Heart left ventricle (tissue), 13 donors: ENCODE data around the gene THPO.

Experiments
- POLR2A ChIP-seq, 2 donors: fragments of 450-650 bp; IDR thresholded peaks; one replicate each; pipeline ENCODE4 v1.6.1; 2017; ENCODE audit warnings: antibody characterized with exemption in 2 of 2, mild to moderate bottlenecking in 2 of 2, moderate library complexity in 2 of 2
- TF ChIP-seq, protein P1 (sequence below), 12 donors: fragments of 200-600 bp; sonication (generic) in 4 of 12; IDR thresholded peaks; one replicate each; pipeline versions ENCODE4 v1.5.0 to v1.8.0; 2018 to 2022; ENCODE audit warnings: antibody characterized with exemption in 12 of 12, mild to moderate bottlenecking in 5 of 12
- donor health status: ischemic (EF 13 %, LVEDD 7.1; RV severe dilation, severe dysfunction).
- donor health status: DM: no; HTN: yes; CAD: no.
- donor health status: DM: no; HTN: no; CAD: no.
- donor health status: ischemic (EF 25% LVEDD 6.9; RV normal size, moderate dysfunction).
- donor health status: ischemic (EF 25% LVEDD 5.7; RV mildly dilated, moderate dysfunction).
- donor health status: ischemic (EF 35%, LVEDD 5.7; RV mildly dilated, moderate dysfunction).
- donor health status: nonischemic (EF 11% LVEDD 7.7; RV severe dilation, severe dysfunction).
- donor health status: DM: yes; HTN: yes; CAD: no.
- donor health status: PGD.
- donor health status: ischemic (EF 29% LVEDD 5.4; RV normal size, mild dysfunction).
- donor health status: nonischemic (EF 23%, LVEDD 6.1; RV moderate dilation, normal function).

- no peak for TF ChIP-seq POLR2A (IDR thresholded peaks at IDR 0.05)
- TF ChIP-seq, protein P1, sequence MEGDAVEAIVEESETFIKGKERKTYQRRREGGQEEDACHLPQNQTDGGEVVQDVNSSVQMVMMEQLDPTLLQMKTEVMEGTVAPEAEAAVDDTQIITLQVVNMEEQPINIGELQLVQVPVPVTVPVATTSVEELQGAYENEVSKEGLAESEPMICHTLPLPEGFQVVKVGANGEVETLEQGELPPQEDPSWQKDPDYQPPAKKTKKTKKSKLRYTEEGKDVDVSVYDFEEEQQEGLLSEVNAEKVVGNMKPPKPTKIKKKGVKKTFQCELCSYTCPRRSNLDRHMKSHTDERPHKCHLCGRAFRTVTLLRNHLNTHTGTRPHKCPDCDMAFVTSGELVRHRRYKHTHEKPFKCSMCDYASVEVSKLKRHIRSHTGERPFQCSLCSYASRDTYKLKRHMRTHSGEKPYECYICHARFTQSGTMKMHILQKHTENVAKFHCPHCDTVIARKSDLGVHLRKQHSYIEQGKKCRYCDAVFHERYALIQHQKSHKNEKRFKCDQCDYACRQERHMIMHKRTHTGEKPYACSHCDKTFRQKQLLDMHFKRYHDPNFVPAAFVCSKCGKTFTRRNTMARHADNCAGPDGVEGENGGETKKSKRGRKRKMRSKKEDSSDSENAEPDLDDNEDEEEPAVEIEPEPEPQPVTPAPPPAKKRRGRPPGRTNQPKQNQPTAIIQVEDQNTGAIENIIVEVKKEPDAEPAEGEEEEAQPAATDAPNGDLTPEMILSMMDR (IDR thresholded peaks at IDR 0.05) = no peak
These were observed 797 bp upstream of the THPO start for GRCh38 chr3:184378651-184379357.
